HepG2 (cell line): ENCODE results near the gene VKORC1. TPM values are rescaled to one million over a fixed set of nuclear protein-coding genes. Genes with fewer than 3 reads are reported as not detected.

ENCODE experiments used
- CSRNP2 ChIP-seq: sonication (generic); formaldehyde crosslinking; conservative IDR thresholded peaks from 2 replicates; pipeline ENCODE4 v1.8.0; 2022; ENCODE audit warnings: low read depth, missing genetic modification reagents
- DPF2 ChIP-seq: sonication (generic); formaldehyde crosslinking; IDR thresholded peaks from 2 replicates; pipeline ENCODE4 v1.4.0; 2020; ENCODE audit warnings: mild to moderate bottlenecking, low read depth, missing genetic modification reagents, borderline replicate concordance
- ETS1 ChIP-seq: sonication (generic); formaldehyde crosslinking; IDR thresholded peaks from 2 replicates; pipeline ENCODE4 v1.4.0; 2020; ENCODE audit warnings: missing genetic modification reagents
- HOXA9 ChIP-seq: sonication (generic); formaldehyde crosslinking; IDR thresholded peaks from 2 replicates; pipeline ENCODE4 v1.8.1; 2022; ENCODE audit warnings: missing genetic modification reagents, mild to moderate bottlenecking, moderate library complexity, borderline replicate concordance
- KDM4B ChIP-seq: sonication (generic); formaldehyde crosslinking; IDR thresholded peaks from 2 replicates; pipeline ENCODE4 v1.4.0; 2020; ENCODE audit warnings: missing genetic modification reagents
- MIXL1 ChIP-seq: IDR thresholded peaks from 2 replicates; pipeline ENCODE4 v1.6.1; 2016
- MTA3 ChIP-seq: sonication (generic); formaldehyde crosslinking; IDR thresholded peaks from 2 replicates; pipeline ENCODE4 v1.4.0; 2020; ENCODE audit warnings: missing genetic modification reagents
- NCOA1 ChIP-seq: sonication (generic); formaldehyde crosslinking; IDR thresholded peaks from 2 replicates; pipeline ENCODE4 v1.9.0; 2021; ENCODE audit warnings: missing genetic modification reagents
- NONO ChIP-seq, 2 experiments: fragments of 450-650 bp in 1 of 2; sonication (generic) in 1 of 2; formaldehyde crosslinking in 1 of 2; IDR thresholded peaks in 1 of 2; conservative IDR thresholded peaks in 1 of 2; 2 replicates each; pipeline versions ENCODE4 v1.6.1 to v1.8.0; 2017 to 2022; ENCODE audit warnings: mild to moderate bottlenecking in 1 of 2, missing genetic modification reagents in 1 of 2, moderate library complexity in 1 of 2
- RFXAP ChIP-seq: sonication (generic); formaldehyde crosslinking; IDR thresholded peaks from 2 replicates; pipeline ENCODE4 v1.4.0; 2020; ENCODE audit warnings: missing genetic modification reagents, borderline replicate concordance
- STAT5B ChIP-seq: sonication (generic); formaldehyde crosslinking; IDR thresholded peaks from 2 replicates; pipeline ENCODE4 v1.4.0; 2020; ENCODE audit warnings: missing genetic modification reagents
- TMF1 ChIP-seq: sonication (generic); formaldehyde crosslinking; IDR thresholded peaks from 2 replicates; pipeline ENCODE4 v1.8.1; 2022; ENCODE audit warnings: low read depth, missing genetic modification reagents
- ZNF10 ChIP-seq: sonication (generic); formaldehyde crosslinking; IDR thresholded peaks from 2 replicates; pipeline ENCODE4 v1.4.0; 2020; ENCODE audit warnings: mild to moderate bottlenecking, low read depth, missing genetic modification reagents, borderline replicate concordance
- ZNF432 ChIP-seq: sonication (generic); formaldehyde crosslinking; IDR thresholded peaks from 2 replicates; pipeline ENCODE4 v1.5.0; 2020; ENCODE audit warnings: missing genetic modification reagents, mild to moderate bottlenecking, borderline replicate concordance
- ZNF570 ChIP-seq: sonication (generic); formaldehyde crosslinking; IDR thresholded peaks from 2 replicates; pipeline ENCODE4 v1.4.0; 2020; ENCODE audit warnings: mild to moderate bottlenecking, missing genetic modification reagents, borderline replicate concordance
- ZNF652 ChIP-seq: IDR thresholded peaks from 2 replicates; pipeline ENCODE4 v1.6.1; 2016; ENCODE audit warnings: low read depth, borderline replicate concordance
- ZNF772 ChIP-seq: sonication (generic); formaldehyde crosslinking; IDR thresholded peaks from 2 replicates; pipeline ENCODE4 v1.5.0; 2020; ENCODE audit warnings: mild to moderate bottlenecking, missing genetic modification reagents
- ZNF773 ChIP-seq: sonication (generic); formaldehyde crosslinking; IDR thresholded peaks from 2 replicates; pipeline ENCODE4 v1.4.0; 2020; ENCODE audit warnings: missing genetic modification reagents, borderline replicate concordance
- polyA plus RNA-seq, 8 experiments: library from polyadenylated mRNA; depleted of rRNA in 3 of 8; stranded (reverse) in 7 of 8; unstranded in 1 of 8; fragments of >200 nt; fragmentation: Illumina TruSeq in 4 of 8; extraction: Trizol in 4 of 8; gene quantifications; 2 replicates each; pipeline versions ENCODE4 v1.2.1 to v1.2.3, GENCODE V29; 2011 to 2016; ENCODE audit warnings: low read depth in 4 of 8, missing spikeins in 1 of 8, mixed read lengths in 1 of 8; ENCODE audit not compliant: insufficient read depth in 1 of 8
- total RNA-seq, 5 experiments: library from RNA; depleted of rRNA; stranded (reverse); fragments of >200 nt; fragmentation: Illumina TruSeq; extraction: Trizol; gene quantifications; 2 replicates each; pipeline ENCODE4 v1.2.3, GENCODE V29; 2016; ENCODE audit warnings: low read depth in 1 of 5
- TF ChIP-seq, protein P1 (sequence below): sonication (generic); formaldehyde crosslinking; IDR thresholded peaks from 2 replicates; pipeline ENCODE4 v1.4.0; 2020; ENCODE audit warnings: missing genetic modification reagents
- TF ChIP-seq, protein P2 (sequence below): sonication (generic); formaldehyde crosslinking; IDR thresholded peaks from 2 replicates; pipeline ENCODE4 v1.4.0; 2020; ENCODE audit warnings: mild to moderate bottlenecking, missing genetic modification reagents
- TF ChIP-seq, protein P3 (sequence below): sonication (generic); formaldehyde crosslinking; IDR thresholded peaks from 2 replicates; pipeline ENCODE4 v1.9.0; 2021; ENCODE audit warnings: missing genetic modification reagents, borderline replicate concordance

Gene VKORC1
- total and polyA plus RNA-seq, 2 of the 13 experiments (the other 11 are each of a cell fraction or from before 2014, with no cell fraction given) = 141 to 615 TPM

DNA sequence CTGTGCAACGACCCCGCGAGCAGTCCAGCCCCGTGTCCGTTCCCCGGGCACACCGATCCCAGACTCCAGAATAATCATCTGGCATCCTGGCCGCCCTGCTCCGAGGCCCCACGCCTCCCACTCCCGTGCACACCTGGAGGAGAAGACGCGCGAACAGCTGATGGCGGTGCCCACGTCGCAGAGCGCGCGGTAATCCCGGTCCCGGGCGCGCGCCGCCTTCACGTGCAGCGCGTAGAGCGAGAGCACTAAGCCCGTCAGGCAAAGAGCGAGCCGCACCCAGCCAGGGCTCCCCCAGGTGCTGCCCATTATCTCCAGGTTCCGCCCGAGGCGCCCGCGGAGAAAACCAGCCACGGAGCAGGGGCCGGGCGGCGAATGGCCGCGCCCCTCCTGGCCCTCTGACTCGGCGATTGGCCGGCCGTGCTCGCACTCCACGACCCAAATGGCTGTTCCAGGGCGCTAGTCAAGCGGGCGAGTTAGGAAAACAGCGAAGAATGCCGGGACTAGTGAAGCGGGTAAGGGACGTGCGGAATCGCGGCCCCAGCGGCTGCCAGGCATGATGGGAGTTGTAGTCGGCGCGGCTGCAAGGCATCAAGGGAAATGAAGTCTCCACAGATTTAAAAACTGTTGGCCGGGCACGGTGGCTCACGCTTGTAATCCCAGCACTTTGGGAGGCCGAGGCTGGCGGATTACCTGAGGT, at the start of gene VKORC1 (continued):
- TF ChIP-seq, protein P1, sequence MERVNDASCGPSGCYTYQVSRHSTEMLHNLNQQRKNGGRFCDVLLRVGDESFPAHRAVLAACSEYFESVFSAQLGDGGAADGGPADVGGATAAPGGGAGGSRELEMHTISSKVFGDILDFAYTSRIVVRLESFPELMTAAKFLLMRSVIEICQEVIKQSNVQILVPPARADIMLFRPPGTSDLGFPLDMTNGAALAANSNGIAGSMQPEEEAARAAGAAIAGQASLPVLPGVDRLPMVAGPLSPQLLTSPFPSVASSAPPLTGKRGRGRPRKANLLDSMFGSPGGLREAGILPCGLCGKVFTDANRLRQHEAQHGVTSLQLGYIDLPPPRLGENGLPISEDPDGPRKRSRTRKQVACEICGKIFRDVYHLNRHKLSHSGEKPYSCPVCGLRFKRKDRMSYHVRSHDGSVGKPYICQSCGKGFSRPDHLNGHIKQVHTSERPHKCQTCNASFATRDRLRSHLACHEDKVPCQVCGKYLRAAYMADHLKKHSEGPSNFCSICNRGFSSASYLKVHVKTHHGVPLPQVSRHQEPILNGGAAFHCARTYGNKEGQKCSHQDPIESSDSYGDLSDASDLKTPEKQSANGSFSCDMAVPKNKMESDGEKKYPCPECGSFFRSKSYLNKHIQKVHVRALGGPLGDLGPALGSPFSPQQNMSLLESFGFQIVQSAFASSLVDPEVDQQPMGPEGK (CRISPR knock-in tag) = peak; percentile 73; the same call in 1 of the 2 replicates
- TF ChIP-seq, protein P2, sequence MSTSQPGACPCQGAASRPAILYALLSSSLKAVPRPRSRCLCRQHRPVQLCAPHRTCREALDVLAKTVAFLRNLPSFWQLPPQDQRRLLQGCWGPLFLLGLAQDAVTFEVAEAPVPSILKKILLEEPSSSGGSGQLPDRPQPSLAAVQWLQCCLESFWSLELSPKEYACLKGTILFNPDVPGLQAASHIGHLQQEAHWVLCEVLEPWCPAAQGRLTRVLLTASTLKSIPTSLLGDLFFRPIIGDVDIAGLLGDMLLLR (CRISPR knock-in tag) = peak; percentile 77
- TF ChIP-seq ZNF773 (CRISPR knock-in tag) (no peak), ZNF652 (CRISPR knock-in tag) (peak; percentile 17; the same call in 1 of the 2 replicates), ETS1 (CRISPR knock-in tag) (no peak; the same call in 1 of the 2 replicates), ZNF432 (CRISPR knock-in tag) (no peak), TMF1 (no peak; the same call in none of the 2 replicates), NONO (IDR thresholded peaks at IDR 0.05) (no peak), NONO (CRISPR knock-in tag; conservative IDR thresholded peaks at IDR 0.05) (peak; percentile 97), HOXA9 (CRISPR knock-in tag) (no peak), ZNF570 (no peak; the same call in 1 of the 2 replicates), NCOA1 (CRISPR knock-in tag) (peak; percentile 86; the same call in 1 of the 2 replicates), RFXAP (peak; percentile 97), ZNF772 (peak; percentile 99), MIXL1 (CRISPR knock-in tag) (peak; percentile 70), STAT5B (CRISPR knock-in tag) (peak; percentile 30; the same call in 1 of the 2 replicates), DPF2 (CRISPR knock-in tag) (no peak), MTA3 (CRISPR knock-in tag) (no peak), CSRNP2 (no peak), ZNF10 (CRISPR knock-in tag) (no peak), KDM4B (0 out of 2 replicates have a peak, but pooled peaks have one; percentile 58)
- TF ChIP-seq, protein P3, sequence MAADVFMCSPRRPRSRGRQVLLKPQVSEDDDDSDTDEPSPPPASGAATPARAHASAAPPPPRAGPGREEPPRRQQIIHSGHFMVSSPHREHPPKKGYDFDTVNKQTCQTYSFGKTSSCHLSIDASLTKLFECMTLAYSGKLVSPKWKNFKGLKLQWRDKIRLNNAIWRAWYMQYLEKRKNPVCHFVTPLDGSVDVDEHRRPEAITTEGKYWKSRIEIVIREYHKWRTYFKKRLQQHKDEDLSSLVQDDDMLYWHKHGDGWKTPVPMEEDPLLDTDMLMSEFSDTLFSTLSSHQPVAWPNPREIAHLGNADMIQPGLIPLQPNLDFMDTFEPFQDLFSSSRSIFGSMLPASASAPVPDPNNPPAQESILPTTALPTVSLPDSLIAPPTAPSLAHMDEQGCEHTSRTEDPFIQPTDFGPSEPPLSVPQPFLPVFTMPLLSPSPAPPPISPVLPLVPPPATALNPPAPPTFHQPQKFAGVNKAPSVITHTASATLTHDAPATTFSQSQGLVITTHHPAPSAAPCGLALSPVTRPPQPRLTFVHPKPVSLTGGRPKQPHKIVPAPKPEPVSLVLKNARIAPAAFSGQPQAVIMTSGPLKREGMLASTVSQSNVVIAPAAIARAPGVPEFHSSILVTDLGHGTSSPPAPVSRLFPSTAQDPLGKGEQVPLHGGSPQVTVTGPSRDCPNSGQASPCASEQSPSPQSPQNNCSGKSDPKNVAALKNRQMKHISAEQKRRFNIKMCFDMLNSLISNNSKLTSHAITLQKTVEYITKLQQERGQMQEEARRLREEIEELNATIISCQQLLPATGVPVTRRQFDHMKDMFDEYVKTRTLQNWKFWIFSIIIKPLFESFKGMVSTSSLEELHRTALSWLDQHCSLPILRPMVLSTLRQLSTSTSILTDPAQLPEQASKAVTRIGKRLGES (CRISPR knock-in tag) = 0 out of 2 replicates have a peak, but pooled peaks have one; percentile 71
